GM19372 (cell line): ENCODE data around the gene KCNMA1.
A peak's percentile ranks its signal among the peaks of the same experiment; 100 is the strongest.
"Not testable (repeated sequence)": the region's sequence is repeated elsewhere in the genome, so short reads cannot be mapped to it uniquely, and the experiment has no call there.

Source experiments
- ATAC-seq: cut with Tn5 transposase; IDR thresholded peaks from one replicate; pipeline ENCODE4 v1.9.1; 2021; ENCODE audit warnings: mild to moderate bottlenecking, low read depth, moderate library complexity; ENCODE audit not compliant: unreplicated experiment

KCNMA1 gene

GRCh38 chr10:77637532-77638320 lies at the start of gene KCNMA1:
TSS of gene KCNMA1 (minus strand) at chr10:77637808.
- ATAC-seq: no peak

GRCh38 chr10:77686650-77687417 lies 49.2 kb upstream of the KCNMA1 start:
- no peak for ATAC-seq

- ATAC-seq: no peak
These were observed 48.5 kb upstream of the KCNMA1 start for GRCh38 chr10:77686096-77686495.

- ATAC-seq: no peak
These were observed 47.8 kb upstream of the KCNMA1 start for GRCh38 chr10:77685432-77685831.

- not testable (repeated sequence) for ATAC-seq
These were observed 45.5 kb upstream of the KCNMA1 start for GRCh38 chr10:77683088-77683432.

- ATAC-seq: no peak
These were observed 44.9 kb upstream of the KCNMA1 start for GRCh38 chr10:77682393-77683087.

GRCh38 chr10:77681839-77682238 lies 44.2 kb upstream of the KCNMA1 start:
- no peak for ATAC-seq

- ATAC-seq: no peak
These were observed 43.2 kb upstream of the KCNMA1 start for GRCh38 chr10:77680811-77681210.

- ATAC-seq: no peak
These were observed 42.5 kb upstream of the KCNMA1 start for GRCh38 chr10:77680065-77680464.

- ATAC-seq: no peak
These were observed 41.6 kb upstream of the KCNMA1 start for GRCh38 chr10:77679217-77679616.

GRCh38 chr10:77678146-77678545 lies 40.5 kb upstream of the KCNMA1 start:
- ATAC-seq: no peak

- ATAC-seq: no peak
These were observed 37.7 kb upstream of the KCNMA1 start for GRCh38 chr10:77675347-77675746.

GRCh38 chr10:77673515-77674140 lies 36.0 kb upstream of the KCNMA1 start:
- no peak for ATAC-seq

- no peak for ATAC-seq
These were observed 35.5 kb upstream of the KCNMA1 start for GRCh38 chr10:77673101-77673500.

- ATAC-seq: no peak
These were observed 34.1 kb upstream of the KCNMA1 start for GRCh38 chr10:77671594-77672252.

GRCh38 chr10:77670817-77671443 lies 33.3 kb upstream of the KCNMA1 start:
- ATAC-seq: no peak

GRCh38 chr10:77669892-77670291 lies 32.3 kb upstream of the KCNMA1 start:
- no peak for ATAC-seq

- ATAC-seq: peak; percentile 63
These were observed 30.1 kb upstream of the KCNMA1 start for GRCh38 chr10:77667426-77668324.

GRCh38 chr10:77666821-77667220 lies 29.2 kb upstream of the KCNMA1 start:
- ATAC-seq: no peak
